GM21529 (cell line): ENCODE measurements around the gene REPIN1.

Source experiments
- ATAC-seq: cut with Tn5 transposase; IDR thresholded peaks from one replicate; pipeline ENCODE4 v1.9.1; 2021; ENCODE audit not compliant: unreplicated experiment

Gene REPIN1

DNA sequence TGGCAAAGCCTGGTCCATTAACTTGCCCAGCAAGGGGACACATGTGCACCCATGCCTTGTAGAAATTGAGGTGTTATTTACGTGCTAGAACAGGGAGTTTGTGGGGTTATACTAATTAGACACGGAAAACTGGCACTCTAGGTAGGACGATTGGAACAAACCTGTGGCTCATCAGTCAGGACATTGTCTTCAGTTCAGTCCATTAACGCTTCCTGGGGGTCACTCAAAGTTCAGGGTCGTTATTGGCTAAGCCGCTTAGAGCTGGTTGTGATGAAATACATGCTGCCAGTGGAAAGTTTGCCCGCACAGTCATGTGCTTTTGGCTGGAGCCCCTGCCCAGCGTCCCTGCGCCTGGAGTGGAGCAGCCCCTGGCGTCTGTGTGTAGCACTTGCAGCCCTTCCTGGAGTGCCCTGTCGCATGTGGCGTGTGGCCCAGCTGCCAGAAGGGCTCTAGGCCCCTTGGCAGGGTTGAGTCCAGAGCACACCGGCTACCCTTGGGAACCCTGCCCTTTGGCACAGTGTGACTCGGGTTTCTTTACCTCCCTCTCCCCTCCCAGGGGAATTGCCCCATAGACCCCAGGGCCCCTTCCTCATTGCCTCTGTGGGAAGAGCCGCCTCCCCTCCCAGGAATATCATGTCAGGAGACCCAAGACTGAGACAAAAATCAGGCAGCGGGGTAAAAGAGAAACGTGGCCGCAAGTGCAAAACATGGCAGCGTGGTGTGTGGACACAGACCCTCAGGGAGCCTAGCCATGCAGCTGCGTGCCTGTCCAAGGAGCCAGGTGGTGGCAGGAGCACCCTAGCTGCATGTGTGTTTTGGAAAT is 20.3 kb downstream of the REPIN1 start:
- no peak for ATAC-seq

DNA sequence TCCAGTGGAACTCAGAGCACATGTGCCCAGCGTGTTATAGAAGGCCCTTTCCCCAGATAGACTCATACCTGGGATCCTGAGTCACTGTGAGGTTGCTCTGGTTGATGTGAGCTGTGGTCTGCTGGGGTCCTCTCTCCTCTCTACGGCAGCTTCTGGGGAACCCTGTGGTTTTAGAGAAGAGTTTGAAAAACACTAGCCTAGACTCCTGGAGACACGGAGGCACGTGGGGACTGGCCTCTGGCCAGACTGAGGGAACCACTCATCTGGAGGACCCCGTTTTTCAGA is 20.9 kb downstream of the REPIN1 start:
- ATAC-seq: no peak

- ATAC-seq: no peak
These were observed 21.6 kb downstream of the REPIN1 start for GRCh38 chr7:150390205-150390604.

DNA sequence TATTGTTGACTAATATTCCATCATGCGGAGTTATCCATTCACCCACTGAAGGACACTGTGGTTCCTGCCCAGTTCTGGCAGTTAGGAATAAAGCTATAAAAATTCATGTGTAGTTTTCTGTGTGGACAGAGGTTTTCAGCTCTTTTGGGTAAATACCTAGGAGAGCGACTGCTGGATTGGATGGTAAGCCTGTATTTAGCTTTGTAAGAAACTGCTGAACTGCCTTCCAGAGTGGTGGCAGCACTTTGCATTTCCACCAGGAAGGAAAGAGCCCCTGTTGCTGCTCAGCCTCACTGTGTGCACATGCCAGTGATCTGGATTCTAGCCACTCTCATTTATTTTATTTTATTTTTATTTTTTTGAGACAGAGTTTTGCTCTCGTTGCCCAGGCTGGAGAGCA is 24.7 kb downstream of the REPIN1 start:
- ATAC-seq: no peak

GRCh38 chr7:150396426-150396825 is 27.8 kb downstream of the REPIN1 start:
- ATAC-seq: no peak

- ATAC-seq: no peak
These were observed 28.2 kb downstream of the REPIN1 start for GRCh38 chr7:150396851-150397260.

DNA sequence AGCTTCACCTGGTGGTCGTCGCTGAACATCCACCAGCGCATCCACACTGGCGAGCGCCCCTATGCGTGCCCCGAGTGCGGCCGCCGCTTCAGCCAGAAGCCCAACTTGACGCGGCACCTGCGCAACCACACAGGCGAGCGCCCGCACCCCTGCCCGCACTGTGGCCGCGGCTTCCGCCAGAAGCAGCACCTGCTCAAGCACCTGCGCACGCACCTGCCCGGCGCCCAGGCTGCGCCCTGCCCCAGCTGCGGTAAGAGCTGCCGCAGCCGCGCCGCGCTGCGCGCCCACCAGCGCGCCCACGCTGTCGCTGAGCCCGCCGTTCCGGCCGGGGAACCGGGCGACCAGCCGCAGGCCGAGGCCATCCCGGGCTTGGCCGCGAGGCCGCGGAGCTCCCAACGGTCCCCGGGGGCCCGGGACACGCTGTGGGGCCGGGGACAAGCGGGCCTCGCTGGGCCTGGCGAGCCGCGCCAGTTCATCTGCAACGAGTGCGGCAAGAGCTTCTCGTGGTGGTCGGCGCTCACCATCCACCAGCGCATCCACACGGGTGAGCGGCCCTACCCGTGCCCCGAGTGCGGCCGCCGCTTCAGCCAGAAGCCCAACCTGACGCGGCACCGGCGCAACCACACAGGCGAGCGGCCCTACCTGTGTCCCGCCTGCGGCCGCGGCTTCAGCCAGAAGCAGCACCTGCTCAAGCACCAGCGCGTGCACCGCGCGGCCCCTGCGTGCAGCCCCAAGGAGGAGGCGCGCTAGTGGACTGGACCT is 28.9 kb downstream of the REPIN1 start:
- no peak for ATAC-seq

DNA sequence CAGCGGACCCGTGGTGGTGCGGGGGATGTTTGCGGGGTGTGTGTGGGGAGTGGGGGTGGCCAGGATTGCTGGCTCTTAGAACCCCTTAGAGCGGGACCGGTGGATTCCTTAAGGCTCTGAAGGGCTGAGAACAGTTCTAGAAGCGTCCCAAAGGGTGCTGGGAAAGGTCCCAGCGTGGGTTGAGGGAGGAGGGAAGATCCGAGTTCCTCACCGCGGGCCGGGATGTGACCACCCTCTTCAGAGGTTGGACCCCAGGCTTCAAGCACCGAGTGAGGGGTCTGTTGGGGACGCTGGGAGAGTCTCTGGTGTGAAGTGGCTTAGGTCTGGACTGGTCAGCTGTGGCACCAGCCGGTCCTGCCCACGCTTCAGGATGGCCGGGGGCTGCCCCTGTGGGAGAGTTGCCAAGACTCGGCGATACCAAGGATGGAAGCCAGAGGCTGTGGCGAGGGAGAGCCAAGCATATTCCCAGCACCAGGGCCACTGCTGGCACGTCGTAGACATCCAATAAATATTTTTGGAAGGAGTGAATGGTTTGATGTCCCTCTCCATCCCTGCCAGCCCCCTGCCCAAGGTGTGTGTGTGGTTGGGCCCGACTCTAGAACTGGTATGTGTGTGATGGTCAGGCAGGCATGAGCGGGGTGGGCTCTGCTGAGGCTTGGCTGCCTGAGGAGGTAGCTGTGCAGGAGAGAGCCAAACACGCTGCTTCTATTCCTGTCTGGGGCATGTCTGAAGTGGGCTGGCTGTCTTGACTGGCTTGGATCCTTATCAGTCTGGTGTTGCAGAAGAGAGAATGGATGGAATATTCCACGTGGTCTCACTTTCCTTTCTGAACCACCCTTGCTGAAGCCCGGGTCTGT is 29.7 kb downstream of the REPIN1 start:
- ATAC-seq: no peak

GRCh38 chr7:150398965-150399320 is 30.3 kb downstream of the REPIN1 start:
- ATAC-seq: no peak

GRCh38 chr7:150399421-150400007 is 30.9 kb downstream of the REPIN1 start:
- ATAC-seq: no peak

GRCh38 chr7:150400008-150400787 is 31.6 kb downstream of the REPIN1 start:
- no peak for ATAC-seq

GRCh38 chr7:150400788-150401423 is 32.3 kb downstream of the REPIN1 start:
- no peak for ATAC-seq

GRCh38 chr7:150401424-150401790 is 32.8 kb downstream of the REPIN1 start:
- ATAC-seq: no peak

DNA sequence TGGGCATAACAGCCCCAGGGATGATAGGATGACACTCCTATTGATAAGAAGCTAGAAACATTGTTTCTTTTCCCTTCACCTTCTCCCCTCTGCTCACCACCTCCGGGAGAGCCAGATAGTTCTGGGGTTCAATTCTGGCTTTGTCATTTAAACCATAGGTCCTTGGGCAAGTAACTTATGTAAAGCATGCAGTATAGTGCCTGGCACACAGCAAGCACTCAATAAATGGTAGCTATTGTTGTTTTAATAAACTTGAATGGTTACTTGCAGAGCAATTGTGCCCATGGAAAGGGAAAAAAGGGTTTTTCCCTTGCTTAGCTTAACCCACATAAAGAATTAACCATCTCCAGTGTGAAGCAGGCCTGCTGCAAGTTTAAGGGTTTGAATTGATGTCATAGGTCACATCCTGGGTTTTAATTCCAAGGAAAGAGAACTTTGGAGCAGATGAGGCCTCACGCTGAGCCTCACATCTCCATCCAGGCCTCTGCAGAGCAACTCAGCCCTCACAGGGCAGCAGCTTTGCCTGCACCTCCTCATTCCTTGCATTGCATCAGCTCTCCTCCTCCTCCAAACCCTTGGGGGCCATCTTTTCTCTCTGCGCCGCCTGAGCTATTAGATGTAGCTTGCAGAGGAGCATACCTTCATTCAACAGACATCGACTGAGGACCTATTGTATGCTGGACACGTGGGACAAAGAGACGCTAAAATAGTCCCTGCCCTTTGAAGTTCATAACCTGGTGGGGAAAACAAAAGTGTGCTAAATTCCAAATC is 33.4 kb downstream of the REPIN1 start:
- no peak for ATAC-seq

DNA sequence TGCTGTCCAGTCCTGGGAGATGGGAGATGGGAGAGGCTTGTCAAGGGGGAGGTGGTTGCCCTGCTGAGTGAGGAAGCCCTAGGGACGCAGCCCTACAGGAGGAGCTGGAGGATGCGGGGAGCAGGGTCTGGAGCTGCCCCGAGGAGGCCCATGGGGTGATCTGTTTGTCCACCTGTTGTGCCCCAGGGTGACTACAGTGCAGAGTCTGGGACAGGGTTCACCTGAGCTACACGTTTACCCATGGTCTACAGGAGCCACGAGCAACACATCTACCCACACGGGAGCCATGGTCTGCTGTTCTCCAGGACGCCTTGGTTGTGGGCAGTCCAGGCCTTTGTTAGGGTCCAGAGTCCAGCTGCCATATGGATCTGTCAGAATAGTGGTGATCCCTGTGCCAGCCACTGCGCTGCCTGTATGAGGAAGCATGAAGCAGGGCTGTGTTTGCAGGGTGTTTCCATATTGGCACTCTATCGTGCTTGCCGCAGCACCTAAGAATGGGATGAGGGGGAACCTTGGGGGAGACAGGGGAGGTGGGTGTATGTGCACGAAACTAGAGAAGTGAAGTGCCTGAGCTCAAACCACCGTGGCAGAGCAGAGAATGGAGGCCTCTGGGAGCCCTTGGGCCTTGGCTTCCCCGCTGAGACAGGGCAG is 34.2 kb downstream of the REPIN1 start:
- ATAC-seq: no peak

- ATAC-seq: no peak
These were observed 35.0 kb downstream of the REPIN1 start for GRCh38 chr7:150403376-150404171.

DNA sequence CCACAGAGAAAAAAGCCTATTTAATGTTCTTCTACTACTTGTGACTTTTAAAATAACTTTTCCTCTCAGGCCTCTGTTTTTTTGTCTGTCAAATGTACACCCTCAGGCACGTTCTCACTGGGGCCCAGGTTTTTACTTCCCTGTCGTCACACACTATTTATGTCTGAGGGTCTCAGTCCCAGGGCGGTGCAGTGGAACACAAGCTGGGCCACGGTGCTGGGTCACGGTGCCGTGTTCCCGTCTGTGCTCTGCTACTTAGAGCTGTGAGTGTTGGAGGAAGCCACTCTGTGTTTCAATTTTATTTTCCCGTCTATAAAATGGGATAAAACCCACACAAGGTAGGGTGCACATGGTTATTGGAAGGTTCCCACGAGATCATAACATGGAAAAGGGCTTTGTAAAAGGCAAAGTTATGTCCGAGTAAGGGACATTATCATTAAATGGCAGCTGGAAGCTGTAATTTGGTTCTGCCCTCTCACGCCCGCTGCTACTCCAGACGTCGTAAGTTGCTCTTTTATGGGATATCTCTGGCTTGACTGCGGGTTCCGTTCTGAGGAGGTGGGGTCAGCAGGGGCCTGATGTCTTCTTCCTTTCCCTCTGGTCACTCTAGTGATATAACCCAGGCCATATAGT is 35.7 kb downstream of the REPIN1 start:
- no peak for ATAC-seq
